ENCODE results near the gene TMTC3.
"Not testable (repeated sequence)": the region's sequence is repeated elsewhere in the genome, so short reads cannot be mapped to it uniquely, and the experiment has no call there.

The TMTC3 gene

GRCh38 chr12:88141774-88142609 lies at the start of gene TMTC3, which contains the start of gene CEP290:
Gene TMTC3 (plus strand): TSS chr12:88142307. CDS start chr12:88148316, 6,009 bp downstream.
Gene CEP290 (minus strand): TSS chr12:88142088. CDS start chr12:88141307, 781 bp downstream.
- peak; percentile 99 for DNase-seq (ENCODE audit: low read depth in 2 of 2)

- DNase-seq (ENCODE audit: low read depth in 2 of 2): no peak
Observed at GRCh38 chr12:88092771-88093170, 49.3 kb upstream of the TMTC3 start.

- DNase-seq (ENCODE audit: low read depth in 2 of 2): no peak
Observed at GRCh38 chr12:88093573-88093972, 48.5 kb upstream of the TMTC3 start.

GRCh38 chr12:88108021-88108420 lies 34.1 kb upstream of the TMTC3 start:
- peak in 1 of 2 experiments; percentile 20 for DNase-seq (ENCODE audit: low read depth in 2 of 2)

- DNase-seq (ENCODE audit: low read depth in 2 of 2): peak; percentile 22 to 34
Observed at GRCh38 chr12:88111074-88111652, 30.9 kb upstream of the TMTC3 start.

GRCh38 chr12:88113871-88114270 lies 28.2 kb upstream of the TMTC3 start:
- peak in 1 of 2 experiments; percentile 3 for DNase-seq (ENCODE audit: low read depth in 2 of 2)

GRCh38 chr12:88122666-88123065 lies 19.4 kb upstream of the TMTC3 start:
- DNase-seq (ENCODE audit: low read depth in 2 of 2): no peak

- DNase-seq (ENCODE audit: low read depth in 2 of 2): no peak
Observed at GRCh38 chr12:88127099-88127498, 15.0 kb upstream of the TMTC3 start.

- DNase-seq (ENCODE audit: low read depth in 2 of 2): no peak
Observed at GRCh38 chr12:88127855-88128254, 14.3 kb upstream of the TMTC3 start.

- DNase-seq (ENCODE audit: low read depth in 2 of 2): no peak
Observed at GRCh38 chr12:88132392-88132791, 9.7 kb upstream of the TMTC3 start.

- not testable (repeated sequence) for DNase-seq (ENCODE audit: low read depth in 2 of 2)
Observed at GRCh38 chr12:88133181-88133580, 8.9 kb upstream of the TMTC3 start.

GRCh38 chr12:88139711-88140110 lies 2.4 kb upstream of the TMTC3 start:
- DNase-seq (ENCODE audit: low read depth in 2 of 2): not testable (repeated sequence)

GRCh38 chr12:88141425-88141773 lies 708 bp upstream of the TMTC3 start:
- no peak for DNase-seq (ENCODE audit: low read depth in 2 of 2)

GRCh38 chr12:88142610-88142991 lies 494 bp downstream of the TMTC3 start:
- DNase-seq (ENCODE audit: low read depth in 2 of 2): no peak

GRCh38 chr12:88144037-88144436 lies 1.9 kb downstream of the TMTC3 start:
- DNase-seq (ENCODE audit: low read depth in 2 of 2): no peak

GRCh38 chr12:88144546-88145468 lies 2.7 kb downstream of the TMTC3 start:
- DNase-seq (ENCODE audit: low read depth in 2 of 2): no peak

- DNase-seq (ENCODE audit: low read depth in 2 of 2): no peak
Observed at GRCh38 chr12:88145567-88146505, 3.7 kb downstream of the TMTC3 start.

GRCh38 chr12:88150063-88150462 lies 8.0 kb downstream of the TMTC3 start:
- DNase-seq (ENCODE audit: low read depth in 2 of 2): no peak

- DNase-seq (ENCODE audit: low read depth in 2 of 2): peak in 1 of 2 experiments; percentile 37
Observed at GRCh38 chr12:88153959-88154358, 11.9 kb downstream of the TMTC3 start.

GRCh38 chr12:88156075-88156654 lies 14.1 kb downstream of the TMTC3 start:
- no peak for DNase-seq (ENCODE audit: low read depth in 2 of 2)

GRCh38 chr12:88163371-88163770 lies 21.3 kb downstream of the TMTC3 start:
- no peak for DNase-seq (ENCODE audit: low read depth in 2 of 2)
